Heart left ventricle (tissue), 13 donors: ENCODE data around the gene AP1G2.

Experiments
- CTCF ChIP-seq, 12 donors: fragments of 200-600 bp; sonication (generic) in 4 of 12; IDR thresholded peaks; one replicate each; pipeline versions ENCODE4 v1.5.0 to v1.8.0; 2018 to 2022; ENCODE audit warnings: antibody characterized with exemption in 12 of 12, mild to moderate bottlenecking in 5 of 12
- POLR2A ChIP-seq, 2 donors: fragments of 450-650 bp; IDR thresholded peaks; one replicate each; pipeline ENCODE4 v1.6.1; 2017; ENCODE audit warnings: antibody characterized with exemption in 2 of 2, mild to moderate bottlenecking in 2 of 2, moderate library complexity in 2 of 2
- donor health status: ischemic (EF 13 %, LVEDD 7.1; RV severe dilation, severe dysfunction).
- donor health status: DM: no; HTN: yes; CAD: no.
- donor health status: DM: no; HTN: no; CAD: no.
- donor health status: ischemic (EF 25% LVEDD 6.9; RV normal size, moderate dysfunction).
- donor health status: ischemic (EF 25% LVEDD 5.7; RV mildly dilated, moderate dysfunction).
- donor health status: ischemic (EF 35%, LVEDD 5.7; RV mildly dilated, moderate dysfunction).
- donor health status: nonischemic (EF 11% LVEDD 7.7; RV severe dilation, severe dysfunction).
- donor health status: DM: yes; HTN: yes; CAD: no.
- donor health status: PGD.
- donor health status: ischemic (EF 29% LVEDD 5.4; RV normal size, mild dysfunction).
- donor health status: nonischemic (EF 23%, LVEDD 6.1; RV moderate dilation, normal function).

DNA sequence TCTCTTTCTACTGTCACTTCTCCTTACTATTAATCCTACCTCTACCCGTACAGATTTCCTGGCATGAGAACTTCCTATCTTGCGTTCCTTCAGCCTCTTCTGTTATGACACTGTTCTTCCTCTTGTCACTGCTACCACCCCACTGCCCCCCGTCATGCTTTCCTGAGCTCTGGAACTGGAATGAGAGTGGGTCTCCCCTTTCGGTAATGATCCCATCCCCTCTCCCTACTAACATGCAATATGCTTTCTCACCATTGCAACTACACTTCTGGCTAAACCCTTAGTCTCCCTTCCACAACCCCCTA is 4.9 kb upstream of the AP1G2 start:
- TF ChIP-seq POLR2A (IDR thresholded peaks at IDR 0.05) (no peak), CTCF (IDR thresholded peaks at IDR 0.05) (no peak)
